Kidney (tissue), 14 donors: Measurements from ENCODE around the gene C19orf38. TPM values are rescaled to one million over a fixed set of nuclear protein-coding genes. Genes with fewer than 3 reads are reported as not detected.
"Not testable (repeated sequence)": the region's sequence is repeated elsewhere in the genome, so short reads cannot be mapped to it uniquely, and the experiment has no call there.

Source experiments
- DNase-seq, 5 donors: peaks; one replicate each; pipeline ENCODE4 v3.0.0-alpha.2; 2013 to 2020
- FAIRE-seq: peaks from 2 replicates; lab custom pipeline; 2012; peaks lifted over from hg19 to GRCh38; lab: Jason Lieb, UNC
- H3K27ac ChIP-seq, 2 donors: one replicate each; pipeline ENCODE4 v1.7.0; 2013; ENCODE audit warnings: low read depth in 2 of 2, low read length in 2 of 2, inconsistent platforms in 1 of 2
- H3K27me3 ChIP-seq: one replicate; pipeline ENCODE4 v1.7.1; 2013; ENCODE audit warnings: low read length, inconsistent platforms; ENCODE audit not compliant: control insufficient read depth, insufficient read depth
- H3K36me3 ChIP-seq, 3 donors: one replicate each; pipeline versions ENCODE4 v1.7.0 to v1.7.1; 2013; ENCODE audit warnings: low read length in 3 of 3, control low read depth in 1 of 3, inconsistent platforms in 1 of 3; ENCODE audit not compliant: insufficient read depth in 3 of 3, control insufficient read depth in 2 of 3
- H3K4me1 ChIP-seq, 3 donors: one replicate each; pipeline versions ENCODE4 v1.7.0 to v1.7.1; 2013; ENCODE audit warnings: low read length in 3 of 3, inconsistent platforms in 1 of 3, low read depth in 1 of 3; ENCODE audit not compliant: control insufficient read depth in 2 of 3, insufficient read depth in 2 of 3
- H3K4me3 ChIP-seq, 3 donors: one replicate each; pipeline versions ENCODE4 v1.7.0 to v1.8.1; 2013; ENCODE audit warnings: low read length in 3 of 3, control low read depth in 1 of 3, inconsistent platforms in 1 of 3
- H3K9ac ChIP-seq, 3 donors: one replicate each; pipeline versions ENCODE4 v1.7.0 to v1.7.1; 2013; ENCODE audit warnings: low read length in 3 of 3, control low read depth in 1 of 3, inconsistent platforms in 1 of 3
- H3K9me3 ChIP-seq, 3 donors: one replicate each; pipeline versions ENCODE4 v1.7.0 to v1.7.1; 2013; ENCODE audit warnings: low read length in 3 of 3, control low read depth in 1 of 3, inconsistent platforms in 1 of 3; ENCODE audit not compliant: control insufficient read depth in 2 of 3, insufficient read depth in 1 of 3
- CTCF ChIP-seq: IDR thresholded peaks from 3 replicates; pipeline ENCODE4 v1.5.1; 2012; ENCODE audit warnings: mild to moderate bottlenecking, moderate library complexity, borderline replicate concordance; ENCODE audit not compliant: insufficient read depth; ENCODE audit errors: extremely low read depth
- intact Hi-C: fragments of 100-400 bp; cut with DNase I; formaldehyde crosslinking; loops from one replicate; pipeline ENCODE4 v1.11.1; 2022
- polyA plus RNA-seq: library from polyadenylated mRNA; stranded (reverse); fragments of 350-450 nt; fragmentation: Illumina TruSeq; extraction: RNeasy Lipid Tissue Mini Kit (QIAGEN cat#74804); gene quantifications from one replicate; pipeline ENCODE4 v1.2.3, GENCODE V29; 2014; ENCODE audit warnings: low read depth, low replicate concordance; ENCODE audit not compliant: insufficient read depth
- total RNA-seq: library from RNA; stranded (reverse); fragmentation: NEBNext Ultra II Directional; extraction: Animal tissue kit (Norgen Biotek cat#: 25700); gene quantifications from one replicate; pipeline ENCODE4 v1.2.1, GENCODE V29; 2021
- donor health status: control.
- donor health status: control.
- donor health status: control.
- donor health status: control.
- donor health status: control.
- donor health status: DM: yes; HTN: yes; CAD: no.
- donor health status: Normal renal cell carcinoma (clear cell type).

Gene C19orf38
- total and polyA plus RNA-seq, 2 donors from 2014 or later, result 2.4 to 3.3 TPM

- peaks cover 0 to 9% (median 6%) of the 10 kb centered on the region in 3 donors for H3K4me1 ChIP-seq
- H3K9me3 ChIP-seq, result peaks cover 0 to 2% (median 0%) of the 10 kb centered on the region in 3 donors
- no peak overlapping the region for H3K9ac ChIP-seq
- FAIRE-seq (no peak), DNase-seq (no peak)
- TF ChIP-seq CTCF, result no peak
- intact Hi-C loops, result no loop called here
- H3K4me3 ChIP-seq, result no peak overlapping the region
- no peaks in the 10 kb centered on the region for H3K27me3 ChIP-seq
- H3K36me3 ChIP-seq, result no peaks in the 10 kb centered on the region
- H3K27ac ChIP-seq, result no peak overlapping the region
Observed at GRCh38 chr19:10876459-10877240, 28.4 kb downstream of the C19orf38 start.

DNA sequence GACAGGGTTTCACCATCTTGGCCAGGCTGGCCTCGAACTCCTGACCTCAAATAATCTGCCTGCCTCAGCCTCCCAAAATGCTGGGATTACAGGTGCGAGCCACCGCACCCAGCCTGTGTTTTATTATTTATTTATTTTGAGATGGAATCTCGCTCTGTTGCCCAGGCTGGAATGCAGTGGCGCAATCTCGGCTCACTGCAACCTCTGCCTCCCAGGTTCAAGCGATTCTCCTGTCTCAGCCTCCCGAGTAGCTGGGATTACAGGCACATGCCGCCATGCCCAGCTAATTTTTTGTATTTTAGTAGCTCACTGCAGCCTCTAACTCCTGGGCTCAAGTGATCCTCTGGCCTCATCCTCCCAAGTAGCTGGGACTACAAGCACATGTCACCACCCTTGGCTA, 29.4 kb downstream of the C19orf38 start:
- H3K27ac ChIP-seq, intact Hi-C loops, H3K4me1 ChIP-seq, FAIRE-seq, DNase-seq, H3K27me3 ChIP-seq, H3K9ac ChIP-seq, H3K36me3 ChIP-seq, H3K9me3 ChIP-seq, H3K4me3 ChIP-seq: not testable (repeated sequence)

GRCh38 chr19:10878253-10878652, 30.0 kb downstream of the C19orf38 start:
- TF ChIP-seq CTCF, result no peak
- Histone ChIP-seq H3K4me1 (peaks cover 0 to 6% (median 2%) of the 10 kb centered on the region in 3 donors), H3K27me3 (no peaks in the 10 kb centered on the region), H3K9me3 (peaks cover 0 to 2% (median 0%) of the 10 kb centered on the region in 3 donors), H3K4me3 (no peak overlapping the region), H3K36me3 (no peaks in the 10 kb centered on the region), H3K27ac (no peak overlapping the region), H3K9ac (no peak overlapping the region)
- intact Hi-C loops, result no loop called here
- FAIRE-seq (no peak), DNase-seq (no peak)

DNA sequence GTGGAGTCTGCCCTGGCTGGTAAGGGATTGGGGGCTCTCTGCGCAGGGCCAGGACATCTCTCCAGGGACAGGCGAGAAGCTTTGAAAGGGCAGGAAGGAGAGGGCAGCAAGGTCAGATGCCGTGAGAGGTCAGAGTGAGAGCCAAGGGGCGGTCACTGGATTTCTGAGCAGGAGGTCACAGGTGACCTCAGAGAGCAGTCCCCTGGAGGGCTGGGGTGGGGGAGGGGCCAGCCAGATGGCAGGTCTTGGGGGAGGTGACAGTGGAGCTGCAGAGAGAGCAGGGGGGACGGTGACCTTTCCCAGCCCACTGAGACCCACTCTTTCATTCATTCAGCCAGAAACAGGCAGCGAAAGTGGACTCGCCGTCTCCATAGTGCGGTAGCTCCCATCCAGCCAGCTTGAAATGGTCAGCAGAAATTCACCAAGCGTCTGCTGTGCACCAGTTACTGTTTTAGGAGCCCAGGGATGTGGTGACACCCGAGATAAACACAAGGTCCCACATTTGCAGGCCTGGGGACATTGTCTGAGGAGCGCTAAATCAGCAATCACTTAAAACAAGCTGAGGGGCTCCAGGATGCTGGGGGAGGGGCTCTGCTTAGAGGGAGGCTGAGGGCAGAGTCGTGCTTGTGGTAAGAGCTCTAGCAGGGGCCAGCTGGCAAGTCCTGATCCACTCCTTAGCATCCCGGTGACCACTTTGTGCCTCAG, 33.3 kb downstream of the C19orf38 start:
- no peak for FAIRE-seq
- intact Hi-C loops, result no loop called here
- no peak for TF ChIP-seq CTCF
- no peaks in the 10 kb centered on the region for H3K36me3 ChIP-seq
- H3K9me3 ChIP-seq, result peaks cover 0 to 2% (median 0%) of the 10 kb centered on the region in 3 donors
- H3K27me3 ChIP-seq, result no peaks in the 10 kb centered on the region
- no peak for DNase-seq
- H3K27ac ChIP-seq, result no peak overlapping the region
- no peak overlapping the region for H3K4me3 ChIP-seq
- no peak overlapping the region for H3K9ac ChIP-seq
- H3K4me1 ChIP-seq, result peaks cover 0 to 6% (median 0%) of the 10 kb centered on the region in 3 donors
